ENCODE data around the gene SPINK6.

- TF ChIP-seq CTCF (IDR thresholded peaks at IDR 0.05), result no peak
- TF ChIP-seq POLR2A (IDR thresholded peaks at IDR 0.05), result no peak
These were observed 1.7 kb upstream of the SPINK6 start for GRCh38 chr5:148201151-148201550.
